Stomach smooth muscle (tissue), 2 donors: ENCODE measurements around the gene CPA4.

Experiments used
- H3K27ac ChIP-seq: one replicate; pipeline ENCODE4 v1.7.0; 2013; ENCODE audit warnings: mild to moderate bottlenecking, low read length, inconsistent platforms
- H3K27me3 ChIP-seq, 2 donors: one replicate each; pipeline ENCODE4 v1.7.0; 2013; ENCODE audit warnings: low read length in 2 of 2; ENCODE audit not compliant: insufficient read depth in 2 of 2, control insufficient read depth in 1 of 2
- H3K36me3 ChIP-seq, 2 donors: one replicate each; pipeline ENCODE4 v1.7.0; 2013; ENCODE audit warnings: low read length in 2 of 2; ENCODE audit not compliant: control insufficient read depth in 2 of 2, insufficient read depth in 2 of 2
- H3K4me1 ChIP-seq: one replicate; pipeline ENCODE4 v1.7.0; 2013; ENCODE audit warnings: low read length; ENCODE audit not compliant: control insufficient read depth, insufficient read depth
- H3K4me3 ChIP-seq, 2 donors: one replicate each; pipeline ENCODE4 v1.7.0; 2013; ENCODE audit warnings: low read length in 2 of 2
- H3K9ac ChIP-seq, 2 donors: one replicate each; pipeline ENCODE4 v1.7.0; 2013; ENCODE audit warnings: low read length in 2 of 2, mild to moderate bottlenecking in 1 of 2
- H3K9me3 ChIP-seq, 2 donors: one replicate each; pipeline ENCODE4 v1.7.0; 2013; ENCODE audit warnings: low read length in 2 of 2; ENCODE audit not compliant: control insufficient read depth in 2 of 2
- donor health status: healthy.
- donor health status: Pancreatic carcinoma.

Gene CPA4

GRCh38 chr7:130356121-130356875 is 63.3 kb downstream of the CPA4 start:
- Histone ChIP-seq H3K36me3 (no peaks in the 10 kb centered on the region), H3K4me3 (no peak overlapping the region), H3K4me1 (peaks cover 19% of the 10 kb centered on the region), H3K9me3 (no peaks in the 10 kb centered on the region), H3K9ac (no peak overlapping the region), H3K27me3 (no peaks in the 10 kb centered on the region), H3K27ac (peak overlapping the region; percentile 69)

- H3K4me1 ChIP-seq, result peaks cover 18% of the 10 kb centered on the region
- no peaks in the 10 kb centered on the region for H3K27me3 ChIP-seq
- H3K9me3 ChIP-seq, result no peaks in the 10 kb centered on the region
- peak overlapping the region; percentile 69 for H3K27ac ChIP-seq
- H3K36me3 ChIP-seq, result no peaks in the 10 kb centered on the region
- H3K4me3 ChIP-seq, result no peak overlapping the region
- H3K9ac ChIP-seq, result no peak overlapping the region
These were observed 64.1 kb downstream of the CPA4 start for GRCh38 chr7:130356876-130357611.

- H3K27me3 ChIP-seq, result no peaks in the 10 kb centered on the region
- no peak overlapping the region for H3K4me3 ChIP-seq
- no peaks in the 10 kb centered on the region for H3K9me3 ChIP-seq
- no peaks in the 10 kb centered on the region for H3K36me3 ChIP-seq
- H3K4me1 ChIP-seq, result peaks cover 14% of the 10 kb centered on the region
- no peak overlapping the region for H3K9ac ChIP-seq
- H3K27ac ChIP-seq, result no peak overlapping the region
These were observed 65.5 kb downstream of the CPA4 start for GRCh38 chr7:130358471-130358870.

- Histone ChIP-seq H3K27ac (no peak overlapping the region), H3K4me1 (peaks cover 14% of the 10 kb centered on the region), H3K36me3 (no peaks in the 10 kb centered on the region), H3K9ac (no peak overlapping the region), H3K27me3 (no peaks in the 10 kb centered on the region), H3K4me3 (no peak overlapping the region), H3K9me3 (no peaks in the 10 kb centered on the region)
These were observed 66.4 kb downstream of the CPA4 start for GRCh38 chr7:130359276-130359857.

DNA sequence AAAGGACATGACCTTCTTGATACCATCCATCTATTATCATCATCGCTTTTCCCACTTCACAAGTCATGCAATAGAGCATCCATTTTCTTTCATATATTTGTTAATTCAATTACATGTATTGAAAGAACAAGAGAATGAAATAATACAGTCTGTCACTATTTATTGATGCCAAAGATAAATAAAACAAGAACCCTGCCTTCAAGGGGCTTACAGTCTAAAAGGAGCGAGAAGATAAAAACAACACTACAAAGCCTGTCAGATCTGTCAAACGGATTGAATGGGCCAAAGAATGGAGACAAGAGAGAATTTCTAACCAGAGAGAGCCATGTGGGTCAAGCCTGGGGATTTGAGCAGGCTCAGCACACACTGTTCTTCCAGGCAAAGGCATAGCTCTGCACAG is 67.6 kb downstream of the CPA4 start:
- Histone ChIP-seq H3K4me1 (peaks cover 14% of the 10 kb centered on the region), H3K27me3 (no peaks in the 10 kb centered on the region), H3K9me3 (no peaks in the 10 kb centered on the region), H3K4me3 (no peak overlapping the region), H3K36me3 (no peaks in the 10 kb centered on the region), H3K9ac (no peak overlapping the region), H3K27ac (no peak overlapping the region)

DNA sequence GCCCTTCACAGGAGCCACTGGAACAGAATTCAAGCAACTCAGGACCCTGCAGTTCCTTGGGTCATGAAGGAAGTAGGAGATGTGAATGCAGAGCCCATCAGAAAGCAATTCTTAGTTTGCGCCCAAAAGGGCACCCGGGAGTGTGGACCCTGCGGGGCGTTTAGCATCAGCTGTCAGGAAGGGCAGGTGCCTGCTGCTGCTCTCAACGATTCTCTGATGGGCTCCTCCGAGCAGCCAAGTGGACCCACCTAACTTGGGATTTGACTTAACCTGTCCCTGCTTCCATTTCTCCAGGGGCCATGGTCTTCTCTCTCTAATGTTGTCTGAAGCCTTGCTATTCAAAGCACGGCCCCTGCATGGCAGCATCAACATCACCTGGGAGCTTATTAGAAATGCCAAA is 68.7 kb downstream of the CPA4 start:
- no peaks in the 10 kb centered on the region for H3K9me3 ChIP-seq
- no peak overlapping the region for H3K9ac ChIP-seq
- no peaks in the 10 kb centered on the region for H3K27me3 ChIP-seq
- no peak overlapping the region for H3K4me3 ChIP-seq
- no peak overlapping the region for H3K27ac ChIP-seq
- H3K36me3 ChIP-seq, result no peaks in the 10 kb centered on the region
- peaks cover 11% of the 10 kb centered on the region for H3K4me1 ChIP-seq

DNA sequence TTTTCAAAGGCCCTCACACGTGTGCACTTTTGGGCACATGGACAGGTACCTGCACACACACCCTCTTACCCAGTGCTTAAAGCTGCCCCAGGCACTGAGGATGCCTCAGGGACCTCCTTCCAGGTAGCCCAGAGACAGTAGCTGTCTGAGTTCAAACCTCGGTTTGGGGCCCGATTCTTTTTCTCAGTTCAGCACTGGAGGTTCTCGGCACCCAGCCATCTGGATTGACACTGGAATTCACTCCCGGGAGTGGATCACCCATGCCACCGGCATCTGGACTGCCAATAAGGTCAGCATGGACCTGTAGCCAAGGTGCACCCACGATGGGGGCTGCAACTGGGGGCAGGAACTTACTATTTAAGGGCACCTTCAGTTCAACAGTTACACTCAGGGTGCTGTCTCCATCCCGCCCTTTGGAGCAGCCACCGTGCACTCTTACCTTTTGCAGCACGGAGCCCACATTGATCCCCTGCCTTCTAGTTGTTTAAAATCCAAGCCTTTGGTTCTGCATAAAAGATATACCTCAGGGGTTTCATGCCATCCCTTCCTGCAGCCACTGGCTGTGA is 69.4 kb downstream of the CPA4 start:
- Histone ChIP-seq H3K4me3 (no peak overlapping the region), H3K9ac (no peak overlapping the region), H3K9me3 (no peaks in the 10 kb centered on the region), H3K4me1 (peaks cover 6% of the 10 kb centered on the region), H3K27me3 (no peaks in the 10 kb centered on the region), H3K36me3 (no peaks in the 10 kb centered on the region), H3K27ac (no peak overlapping the region)

DNA sequence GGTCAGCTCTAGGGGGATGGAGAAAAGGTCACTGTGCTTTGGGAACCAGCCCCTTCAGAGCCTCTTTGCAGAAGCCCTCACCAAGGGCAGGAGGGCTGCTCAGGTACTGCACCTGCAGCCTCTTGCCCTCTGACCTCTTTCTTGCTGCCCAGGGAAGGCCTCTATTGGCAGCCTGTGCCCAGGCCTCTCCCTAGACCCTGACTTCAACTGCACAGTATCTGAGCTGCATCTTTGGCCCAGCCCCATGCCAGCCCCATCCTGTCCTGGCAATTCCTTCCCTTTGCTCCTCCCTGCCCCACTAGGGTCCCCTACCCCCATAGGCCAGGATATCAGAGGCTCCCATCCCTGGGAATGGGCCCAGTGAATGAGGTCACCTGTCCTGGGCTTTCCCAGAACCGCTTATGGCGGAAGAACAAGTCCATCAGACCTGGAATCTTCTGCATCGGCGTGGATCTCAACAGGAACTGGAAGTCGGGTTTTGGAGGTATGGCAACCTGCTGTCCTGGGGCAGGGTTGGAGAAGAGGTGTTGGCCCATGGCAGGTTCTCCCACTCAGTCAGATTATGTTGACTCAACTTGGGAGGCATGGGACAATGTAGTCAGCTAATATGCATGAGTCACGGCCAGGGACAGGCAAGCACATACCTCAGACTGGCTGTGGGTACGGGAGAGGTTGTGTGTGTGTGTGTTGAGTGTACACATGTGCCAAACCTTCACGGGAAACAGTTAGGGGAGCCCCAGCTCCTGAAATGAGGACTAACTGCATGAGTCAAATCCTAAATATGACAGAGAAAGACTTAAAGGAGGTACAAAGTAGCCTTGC is 70.3 kb downstream of the CPA4 start:
- Histone ChIP-seq H3K27ac (no peak overlapping the region), H3K4me1 (peaks cover 8% of the 10 kb centered on the region), H3K9me3 (no peaks in the 10 kb centered on the region), H3K9ac (no peak overlapping the region), H3K27me3 (no peaks in the 10 kb centered on the region), H3K4me3 (no peak overlapping the region), H3K36me3 (no peaks in the 10 kb centered on the region)

DNA sequence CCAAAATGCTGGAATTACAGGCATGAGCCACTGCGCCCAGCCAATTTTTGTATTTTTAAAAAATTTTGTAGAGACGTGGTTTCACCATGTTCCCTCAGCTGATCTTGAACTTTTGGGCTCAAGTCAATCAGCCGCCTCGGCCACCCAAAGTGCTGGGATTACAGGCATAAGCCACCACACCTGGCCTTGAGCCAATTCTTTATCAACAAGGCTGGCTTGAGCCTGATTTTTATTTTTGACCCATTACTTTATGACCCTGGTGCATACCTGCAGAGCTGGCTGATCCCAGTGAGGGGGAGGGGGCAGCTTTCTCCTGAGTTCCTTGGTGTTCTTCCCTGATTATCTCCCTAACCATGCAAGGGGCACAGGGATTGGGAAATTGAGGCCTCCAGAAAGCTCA is 71.5 kb downstream of the CPA4 start:
- Histone ChIP-seq H3K4me1 (peaks cover 19% of the 10 kb centered on the region), H3K9me3 (no peaks in the 10 kb centered on the region), H3K27ac (no peak overlapping the region), H3K36me3 (no peaks in the 10 kb centered on the region), H3K27me3 (no peaks in the 10 kb centered on the region), H3K4me3 (no peak overlapping the region), H3K9ac (no peak overlapping the region)

GRCh38 chr7:130365088-130365487 is 72.1 kb downstream of the CPA4 start:
- H3K4me3 ChIP-seq, result no peak overlapping the region
- no peaks in the 10 kb centered on the region for H3K9me3 ChIP-seq
- H3K27me3 ChIP-seq, result no peaks in the 10 kb centered on the region
- H3K36me3 ChIP-seq, result no peaks in the 10 kb centered on the region
- H3K9ac ChIP-seq, result no peak overlapping the region
- H3K27ac ChIP-seq, result no peak overlapping the region
- H3K4me1 ChIP-seq, result peaks cover 25% of the 10 kb centered on the region
